Loucy (cell line): ENCODE measurements around the gene SMYD4.
"Not testable (repeated sequence)": the region's sequence is repeated elsewhere in the genome, so short reads cannot be mapped to it uniquely, and the experiment has no call there.

Experiments used
- H2AFZ ChIP-seq: fragments of 200-600 bp; sonication (generic); 2 replicates; pipeline ENCODE4 v1.6.0; 2016; ENCODE audit warnings: antibody characterized with exemption, mild to moderate bottlenecking, low read length, moderate library complexity
- H3F3A ChIP-seq: fragments of 200-600 bp; 2 replicates; pipeline ENCODE4 v1.6.0; 2016; ENCODE audit warnings: antibody characterized with exemption, low read depth, mild to moderate bottlenecking
- H3K27me3 ChIP-seq: fragments of 200-600 bp; sonication (generic); 2 replicates; pipeline ENCODE4 v1.6.1; 2014; ENCODE audit warnings: low read length, mild to moderate bottlenecking; ENCODE audit not compliant: insufficient read depth, poor library complexity, severe bottlenecking
- H3K36me3 ChIP-seq: fragments of 200-600 bp; sonication (generic); 2 replicates; pipeline ENCODE4 v1.6.1; 2016; ENCODE audit warnings: low read length; ENCODE audit not compliant: insufficient read depth
- H3K4me1 ChIP-seq: fragments of 200-600 bp; sonication (generic); 2 replicates; pipeline ENCODE4 v1.5.1; 2014; ENCODE audit warnings: low read length, mild to moderate bottlenecking; ENCODE audit not compliant: insufficient read depth, poor library complexity, severe bottlenecking
- H3K4me2 ChIP-seq: fragments of 200-600 bp; sonication (generic); 2 replicates; pipeline ENCODE4 v1.6.0; 2014; ENCODE audit warnings: antibody characterized with exemption, low read length, low read depth, mild to moderate bottlenecking; ENCODE audit not compliant: poor library complexity, severe bottlenecking
- H3K4me3 ChIP-seq: fragments of 200-600 bp; sonication (generic); 2 replicates; pipeline ENCODE4 v1.5.1; 2014; ENCODE audit warnings: low read length, mild to moderate bottlenecking, mixed read lengths; ENCODE audit not compliant: poor library complexity, severe bottlenecking
- H3K79me2 ChIP-seq: fragments of 200-600 bp; sonication (generic); 2 replicates; pipeline ENCODE4 v1.6.1; 2014; ENCODE audit warnings: low read length; ENCODE audit not compliant: insufficient read depth
- H3K9ac ChIP-seq: fragments of 200-600 bp; sonication (generic); 2 replicates; pipeline ENCODE4 v1.6.0; 2014; ENCODE audit warnings: mild to moderate bottlenecking, low read depth, low read length, moderate library complexity; ENCODE audit not compliant: poor library complexity, severe bottlenecking
- H3K9me2 ChIP-seq: fragments of 200-600 bp; sonication (generic); replicated peaks from 2 replicates; pipeline ENCODE4 v1.6.1; 2016; ENCODE audit warnings: low read depth, low read length, mixed read lengths
- H3K9me3 ChIP-seq: fragments of 200-600 bp; sonication (generic); 2 replicates; pipeline ENCODE4 v1.6.1; 2014; ENCODE audit warnings: mild to moderate bottlenecking, antibody characterized with exemption, low read length, low read depth; ENCODE audit not compliant: insufficient read depth
- H4K20me1 ChIP-seq: fragments of 200-600 bp; sonication (generic); 2 replicates; pipeline ENCODE4 v1.6.0; 2014; ENCODE audit warnings: antibody characterized with exemption, low read length, mild to moderate bottlenecking; ENCODE audit not compliant: insufficient read depth, poor library complexity, severe bottlenecking
- CTCF ChIP-seq: fragments of 200-600 bp; sonication (generic); conservative IDR thresholded peaks from 2 replicates; pipeline ENCODE4 v1.5.1; 2014; ENCODE audit warnings: mild to moderate bottlenecking, antibody characterized with exemption, low read length
- EZH2phosphoT487 ChIP-seq: fragments of 200-600 bp; IDR thresholded peaks from 2 replicates; pipeline ENCODE4 v1.6.1; 2018; ENCODE audit warnings: antibody characterized with exemption, mild to moderate bottlenecking, moderate library complexity, borderline replicate concordance

The SMYD4 gene

GRCh38 chr17:1742371-1743087, 87.2 kb downstream of the SMYD4 start, which contains the start of gene SERPINF2:
Gene SERPINF2 (plus strand): TSS chr17:1742871. CDS start chr17:1744996, 2,125 bp downstream.
- Histone ChIP-seq H3K4me1 (no peaks in the 10 kb centered on the region), H3K4me2 (no peak within 1 kb of the TSS), H3K9me3 (no peaks in the 10 kb centered on the region), H2AFZ (no peak within 1 kb of the TSS), H3K79me2 (no peaks in the 10 kb centered on the region), H3K36me3 (no peaks in the 10 kb centered on the region), H3F3A (no peaks in the 10 kb centered on the region), H3K4me3 (no peak within 1 kb of the TSS), H3K27me3 (no peaks in the 10 kb centered on the region), H3K9ac (no peak within 1 kb of the TSS), H4K20me1 (no peaks in the 10 kb centered on the region), H3K9me2 (no peaks in the 10 kb centered on the region)
- no peak for TF ChIP-seq CTCF
- no peak for TF ChIP-seq EZH2phosphoT487

- not testable (repeated sequence) for H3F3A ChIP-seq, H3K79me2 ChIP-seq, H3K9ac ChIP-seq, H4K20me1 ChIP-seq, H3K4me2 ChIP-seq, H3K4me3 ChIP-seq, H3K9me3 ChIP-seq, H3K9me2 ChIP-seq, H3K4me1 ChIP-seq, H3K36me3 ChIP-seq, H3K27me3 ChIP-seq, H2AFZ ChIP-seq
Observed at GRCh38 chr17:1741899-1742298, 87.8 kb downstream of the SMYD4 start.

GRCh38 chr17:1737531-1738291, 92.0 kb downstream of the SMYD4 start:
- no peaks in the 10 kb centered on the region for H3K79me2 ChIP-seq
- H3K27me3 ChIP-seq = no peaks in the 10 kb centered on the region
- H3K4me2 ChIP-seq = no peak overlapping the region
- no peaks in the 10 kb centered on the region for H4K20me1 ChIP-seq
- H3K9me3 ChIP-seq = no peaks in the 10 kb centered on the region
- no peak overlapping the region for H2AFZ ChIP-seq
- TF ChIP-seq CTCF (no peak), EZH2phosphoT487 (no peak)
- H3K36me3 ChIP-seq = no peaks in the 10 kb centered on the region
- H3F3A ChIP-seq = no peaks in the 10 kb centered on the region
- no peaks in the 10 kb centered on the region for H3K9me2 ChIP-seq
- H3K4me1 ChIP-seq = no peaks in the 10 kb centered on the region
- no peak overlapping the region for H3K4me3 ChIP-seq
- no peak overlapping the region for H3K9ac ChIP-seq
